Fibroblast of mammary gland (primary cell): ENCODE data around the gene CHST8.
"Not testable (repeated sequence)": the region's sequence is repeated elsewhere in the genome, so short reads cannot be mapped to it uniquely, and the experiment has no call there.

Source experiments
- DNase-seq: peaks from one replicate; pipeline ENCODE4 v3.0.0-alpha.2; 2010; ENCODE audit warnings: low read depth
- H3K4me3 ChIP-seq: 2 replicates; pipeline ENCODE4 v1.5.1; 2011; ENCODE audit warnings: low read depth, mild to moderate bottlenecking, low read length, moderate library complexity; ENCODE audit not compliant: control insufficient read depth
- TF ChIP-seq, protein P1 (sequence below): conservative IDR thresholded peaks from 2 replicates; pipeline ENCODE4 v1.5.1; 2011; ENCODE audit warnings: low read depth, low read length, inconsistent platforms; ENCODE audit not compliant: control insufficient read depth, insufficient read depth

CHST8 gene

GRCh38 chr19:33689868-33690267 lies 68.1 kb downstream of the CHST8 start:
- TF ChIP-seq, protein P1, sequence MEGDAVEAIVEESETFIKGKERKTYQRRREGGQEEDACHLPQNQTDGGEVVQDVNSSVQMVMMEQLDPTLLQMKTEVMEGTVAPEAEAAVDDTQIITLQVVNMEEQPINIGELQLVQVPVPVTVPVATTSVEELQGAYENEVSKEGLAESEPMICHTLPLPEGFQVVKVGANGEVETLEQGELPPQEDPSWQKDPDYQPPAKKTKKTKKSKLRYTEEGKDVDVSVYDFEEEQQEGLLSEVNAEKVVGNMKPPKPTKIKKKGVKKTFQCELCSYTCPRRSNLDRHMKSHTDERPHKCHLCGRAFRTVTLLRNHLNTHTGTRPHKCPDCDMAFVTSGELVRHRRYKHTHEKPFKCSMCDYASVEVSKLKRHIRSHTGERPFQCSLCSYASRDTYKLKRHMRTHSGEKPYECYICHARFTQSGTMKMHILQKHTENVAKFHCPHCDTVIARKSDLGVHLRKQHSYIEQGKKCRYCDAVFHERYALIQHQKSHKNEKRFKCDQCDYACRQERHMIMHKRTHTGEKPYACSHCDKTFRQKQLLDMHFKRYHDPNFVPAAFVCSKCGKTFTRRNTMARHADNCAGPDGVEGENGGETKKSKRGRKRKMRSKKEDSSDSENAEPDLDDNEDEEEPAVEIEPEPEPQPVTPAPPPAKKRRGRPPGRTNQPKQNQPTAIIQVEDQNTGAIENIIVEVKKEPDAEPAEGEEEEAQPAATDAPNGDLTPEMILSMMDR = no peak
- no peak for DNase-seq
- H3K4me3 ChIP-seq = no peak overlapping the region

GRCh38 chr19:33690378-33691029 lies 68.8 kb downstream of the CHST8 start:
- DNase-seq = no peak
- H3K4me3 ChIP-seq = no peak overlapping the region
- TF ChIP-seq, protein P1 = no peak

DNA sequence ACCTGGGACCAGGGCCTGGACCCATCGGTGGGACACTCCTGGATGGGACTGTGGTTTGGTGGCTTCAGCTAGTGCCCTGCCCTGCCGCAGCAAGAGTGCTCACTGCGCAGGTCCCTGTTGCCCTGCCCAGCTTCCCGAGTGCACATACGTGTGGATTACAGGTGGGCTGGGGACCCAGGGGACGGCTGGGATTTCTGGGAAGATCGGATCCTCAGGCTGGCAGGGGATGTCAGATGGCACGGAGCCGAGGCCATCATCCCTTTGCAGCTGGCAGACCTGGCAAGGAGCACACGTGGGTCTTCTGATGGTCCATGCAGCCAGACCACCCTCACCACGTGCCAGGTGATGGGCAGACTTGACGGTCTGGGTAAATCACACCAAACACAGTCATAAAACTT lies 69.3 kb downstream of the CHST8 start:
- DNase-seq = no peak
- H3K4me3 ChIP-seq = no peak overlapping the region
- TF ChIP-seq, protein P1 = no peak

DNA sequence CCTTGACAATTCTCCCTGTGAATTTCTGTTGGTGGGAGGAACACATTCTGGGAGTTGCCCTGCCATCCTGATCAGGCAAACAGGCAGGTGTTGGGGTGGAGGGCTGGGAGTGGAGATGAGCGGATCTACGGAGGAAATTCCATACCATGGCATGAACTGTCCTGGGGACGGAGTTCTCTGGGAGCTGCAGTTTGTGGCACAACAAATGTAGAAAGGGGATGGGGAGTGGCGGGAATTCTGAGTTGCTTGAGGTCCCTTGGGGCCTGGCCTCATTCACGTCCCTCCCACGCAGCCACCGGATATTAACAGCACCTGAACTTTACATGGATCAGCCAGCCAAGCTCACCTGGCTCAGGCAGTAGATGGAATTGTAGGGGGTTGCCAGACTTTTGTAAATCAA lies 70.0 kb downstream of the CHST8 start:
- H3K4me3 ChIP-seq = no peak overlapping the region
- DNase-seq = no peak
- TF ChIP-seq, protein P1 = no peak

GRCh38 chr19:33693678-33694077 lies 71.9 kb downstream of the CHST8 start:
- H3K4me3 ChIP-seq = no peak overlapping the region
- no peak for DNase-seq
- TF ChIP-seq, protein P1 = no peak

GRCh38 chr19:33695547-33695946 lies 73.8 kb downstream of the CHST8 start:
- not testable (repeated sequence) for H3K4me3 ChIP-seq, DNase-seq

- TF ChIP-seq, protein P1 = no peak
- no peak for DNase-seq
- no peak overlapping the region for H3K4me3 ChIP-seq
Observed at GRCh38 chr19:33697766-33698165, 76.0 kb downstream of the CHST8 start.
